ENCODE measurements around the gene HBEGF.
"Not testable (repeated sequence)": the region's sequence is repeated elsewhere in the genome, so short reads cannot be mapped to it uniquely, and the experiment has no call there.

HBEGF gene

DNA sequence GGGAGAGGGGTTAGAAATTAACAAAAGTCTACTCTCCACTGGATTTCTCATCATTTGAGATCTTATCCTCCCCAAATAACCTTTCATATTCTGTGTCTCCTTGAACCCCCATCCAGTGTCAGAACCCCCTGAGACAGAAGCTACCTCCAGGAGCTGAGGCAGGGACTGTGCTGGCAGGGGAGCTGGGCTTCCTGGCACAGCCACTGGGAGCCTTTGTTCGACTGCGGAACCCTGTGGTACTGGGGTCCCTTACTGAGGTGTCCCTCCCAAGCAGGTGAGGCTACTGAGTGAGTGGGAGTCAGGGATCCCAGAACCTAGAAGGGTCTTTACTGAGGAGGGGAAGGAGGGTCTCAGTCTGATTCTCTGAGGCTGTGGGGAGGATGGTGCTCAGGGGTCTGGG is 15.5 kb upstream of the HBEGF start:
- no peak for DNase-seq (ENCODE audit: low read depth, low spot score)

DNA sequence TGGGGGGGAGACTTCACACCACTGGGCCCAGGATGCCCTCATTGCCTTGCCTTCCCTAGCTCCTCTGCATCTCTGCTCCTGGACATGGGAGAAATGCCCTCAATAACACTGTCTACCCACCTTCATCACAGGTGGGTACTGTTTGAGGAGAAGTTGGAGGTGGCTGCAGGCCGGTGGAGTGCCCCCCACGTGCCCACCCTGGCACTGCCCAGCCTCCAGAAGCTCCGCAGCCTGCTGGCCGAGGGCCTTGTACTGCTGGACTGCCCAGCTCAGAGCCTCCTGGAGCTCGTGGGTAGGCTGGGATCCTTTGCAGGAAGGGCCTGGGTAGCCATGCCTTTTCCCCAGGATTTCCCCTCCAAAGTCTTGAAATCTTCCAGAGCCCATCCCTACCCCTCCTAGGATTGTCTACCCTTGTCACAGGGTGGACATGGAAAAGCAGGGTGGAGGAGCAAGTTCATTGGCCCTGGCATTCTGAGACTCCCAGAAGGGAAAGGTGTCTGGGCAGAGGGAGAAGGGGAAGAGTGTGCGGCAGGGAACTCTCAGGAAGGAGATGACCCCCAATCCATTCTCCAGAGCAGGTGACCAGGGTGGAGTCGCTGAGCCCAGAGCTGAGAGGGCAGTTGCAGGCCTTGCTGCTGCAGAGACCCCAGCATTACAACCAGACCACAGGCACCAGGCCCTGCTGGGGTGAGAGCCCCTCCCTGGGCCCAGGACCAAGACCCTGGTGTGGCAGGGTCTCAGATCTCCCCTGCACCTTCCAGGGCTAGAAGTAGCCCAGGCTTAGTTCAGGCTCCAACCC is 14.5 kb upstream of the HBEGF start:
- no peak for DNase-seq (ENCODE audit: low read depth, low spot score)

DNA sequence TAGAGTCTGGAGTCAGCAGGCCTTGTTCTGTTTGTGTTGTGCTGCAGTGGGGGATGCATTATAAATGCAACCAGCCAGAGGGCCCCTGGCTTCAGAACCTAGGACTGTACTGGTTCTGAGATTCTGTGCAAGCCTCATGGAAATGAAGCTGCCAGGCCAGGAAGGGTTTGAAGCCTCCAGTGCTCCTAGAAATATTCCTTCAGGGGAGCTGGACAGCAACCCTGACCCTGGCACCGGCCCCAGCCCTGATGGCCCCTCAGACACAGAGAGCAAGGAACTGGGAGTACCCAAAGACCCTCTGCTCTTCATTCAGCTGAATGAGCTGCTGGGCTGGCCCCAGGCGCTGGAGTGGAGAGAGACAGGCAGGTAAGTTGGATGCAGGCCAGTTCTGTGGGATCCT is 13.7 kb upstream of the HBEGF start, which contains the start of gene SLC4A9:
Gene SLC4A9, plus strand, starts transcription at position 94 of the 400 bp plus-strand sequence. Its CDS starts 43 bp downstream, at position 137.
- no peak for DNase-seq (ENCODE audit: low read depth, low spot score)

DNA sequence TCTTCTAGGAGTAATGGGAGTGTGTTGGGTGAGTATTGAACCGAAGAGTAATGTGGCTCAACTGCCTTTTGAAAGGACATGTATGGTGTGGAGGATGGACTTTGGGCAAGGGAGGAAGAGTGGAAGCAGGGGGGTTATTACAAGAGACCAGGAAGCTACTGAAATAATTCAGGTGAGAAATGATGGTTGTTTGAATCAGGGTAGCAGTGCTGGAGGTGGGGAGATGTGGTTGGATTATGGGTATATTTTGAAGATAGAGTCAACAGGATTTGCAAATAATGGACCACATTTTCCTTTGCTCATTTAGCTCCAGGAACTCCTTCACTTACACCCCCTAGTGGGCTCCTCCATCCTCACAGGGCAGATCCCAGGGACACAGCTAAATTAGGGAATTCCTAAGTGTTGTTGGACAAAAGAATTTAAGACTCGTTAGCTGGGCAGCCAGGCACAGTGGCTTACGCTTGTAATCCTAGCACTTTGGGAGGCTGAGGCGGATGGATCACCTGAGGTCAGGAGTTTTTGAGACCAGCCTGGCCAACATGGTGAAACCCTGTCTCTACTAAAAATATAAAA is 12.4 kb upstream of the HBEGF start:
- DNase-seq (ENCODE audit: low read depth, low spot score) = no peak

DNA sequence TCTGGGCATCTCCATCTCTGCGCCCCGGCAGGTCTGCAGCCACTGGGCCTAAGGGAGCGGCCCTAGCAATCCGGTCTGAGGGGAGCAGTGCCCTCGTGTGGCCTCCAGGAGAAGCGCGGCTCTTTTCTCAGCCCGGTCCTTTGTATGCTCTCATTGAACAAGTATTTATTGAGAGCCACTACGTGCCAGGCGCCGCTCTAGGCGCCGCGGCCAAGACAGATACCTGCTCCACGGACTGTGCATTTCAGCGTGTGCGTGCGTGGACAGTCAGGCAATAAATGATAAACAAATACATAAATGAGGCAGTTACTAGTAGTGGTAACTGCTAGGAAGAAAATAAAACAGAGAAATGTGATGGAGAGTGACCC is 11.3 kb upstream of the HBEGF start:
- peak; percentile 62 for DNase-seq (ENCODE audit: low read depth, low spot score)

DNA sequence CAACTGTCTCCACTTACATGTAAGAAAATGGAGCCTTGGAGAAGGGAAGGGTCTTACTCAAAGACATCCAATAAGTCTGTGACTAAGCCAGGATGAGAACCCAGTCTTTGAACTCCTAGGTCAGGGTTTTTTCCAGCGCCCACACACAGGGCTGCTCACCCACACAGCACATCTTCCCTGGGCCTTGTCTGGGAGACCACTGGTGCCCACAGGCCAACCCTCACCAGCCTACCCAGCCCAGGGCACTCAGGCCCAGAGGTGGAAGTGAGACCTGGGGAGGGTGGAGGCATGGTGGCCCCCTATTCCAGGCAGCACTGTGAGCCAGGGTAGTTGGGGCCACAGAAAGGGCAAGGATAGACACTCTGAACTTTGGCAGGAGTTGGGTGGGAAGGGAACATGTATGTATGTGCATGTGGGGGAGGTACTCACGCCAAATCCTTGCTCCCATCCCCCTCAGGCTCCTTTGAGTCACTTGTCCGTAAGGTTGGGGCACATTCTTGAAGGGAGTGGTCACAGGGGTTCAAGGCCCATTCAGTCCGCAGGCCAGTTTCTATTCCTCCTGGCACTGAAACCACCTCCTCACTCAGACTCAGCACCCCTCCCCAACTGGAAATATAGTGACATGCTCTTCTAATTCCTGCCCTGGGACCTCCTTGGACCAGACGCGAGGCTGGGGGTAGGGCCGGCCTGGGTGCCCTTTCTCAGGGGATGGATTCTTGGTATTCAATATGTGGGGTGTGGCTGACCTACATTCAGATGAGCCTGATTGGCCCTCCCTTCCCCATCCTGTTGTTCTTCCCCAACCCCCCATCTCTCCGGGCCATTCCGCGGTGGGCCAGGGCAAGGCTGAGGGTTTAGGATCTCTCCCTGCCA is 10.7 kb upstream of the HBEGF start:
- DNase-seq (ENCODE audit: low read depth, low spot score) = no peak

DNA sequence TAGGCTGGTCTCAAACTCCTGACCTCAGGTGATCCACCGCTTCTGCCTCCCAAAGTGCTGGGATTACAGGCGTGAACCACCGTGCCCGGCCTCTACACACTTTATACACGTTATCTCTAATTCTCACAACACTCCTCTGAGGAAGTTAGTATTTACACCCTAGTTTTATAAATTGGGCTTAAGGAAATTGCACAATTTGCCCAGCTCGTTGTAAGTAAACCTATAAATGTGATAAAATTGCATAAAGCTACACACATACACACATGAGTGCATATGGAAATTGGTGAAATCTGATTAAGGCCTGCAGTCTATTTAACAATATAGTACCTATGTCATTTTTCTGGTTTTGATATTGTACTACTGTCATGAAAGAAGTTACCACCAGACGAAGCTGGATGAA is 9.1 kb upstream of the HBEGF start:
- no peak for DNase-seq (ENCODE audit: low read depth, low spot score)

DNA sequence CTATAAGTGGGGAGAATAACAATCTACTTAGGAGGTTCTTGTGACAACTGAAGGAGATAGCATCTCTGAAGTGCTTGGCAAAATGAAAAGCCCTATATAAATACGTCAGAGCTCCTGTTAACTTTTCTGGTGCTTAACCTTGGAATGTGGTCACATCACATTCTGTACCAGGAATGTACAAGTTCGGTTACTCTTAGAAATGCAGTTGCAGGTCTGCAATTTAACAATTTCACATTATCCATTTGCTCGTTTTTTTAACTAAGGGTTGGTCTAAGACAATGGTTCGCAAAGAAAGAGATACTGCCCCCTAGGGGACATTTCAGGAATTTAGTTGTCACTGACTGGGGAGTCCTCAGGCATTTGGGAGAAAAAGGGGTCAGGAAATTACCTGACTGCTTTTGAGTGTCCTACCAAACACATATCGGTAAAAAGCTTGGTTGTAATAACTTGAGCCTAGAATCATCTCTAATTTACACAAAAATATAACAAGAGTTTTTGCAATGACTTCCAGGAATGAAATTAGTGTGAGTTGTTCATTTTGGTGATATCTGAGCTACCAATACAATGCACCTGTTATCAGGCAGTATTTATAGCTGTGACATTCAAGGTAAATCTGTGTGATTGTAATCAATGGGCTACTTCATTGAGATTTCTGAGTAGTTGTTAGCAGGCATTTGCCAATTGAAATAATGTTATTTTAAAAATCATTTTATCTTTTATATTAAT is 5.4 kb upstream of the HBEGF start:
- no peak for DNase-seq (ENCODE audit: low read depth, low spot score)

DNA sequence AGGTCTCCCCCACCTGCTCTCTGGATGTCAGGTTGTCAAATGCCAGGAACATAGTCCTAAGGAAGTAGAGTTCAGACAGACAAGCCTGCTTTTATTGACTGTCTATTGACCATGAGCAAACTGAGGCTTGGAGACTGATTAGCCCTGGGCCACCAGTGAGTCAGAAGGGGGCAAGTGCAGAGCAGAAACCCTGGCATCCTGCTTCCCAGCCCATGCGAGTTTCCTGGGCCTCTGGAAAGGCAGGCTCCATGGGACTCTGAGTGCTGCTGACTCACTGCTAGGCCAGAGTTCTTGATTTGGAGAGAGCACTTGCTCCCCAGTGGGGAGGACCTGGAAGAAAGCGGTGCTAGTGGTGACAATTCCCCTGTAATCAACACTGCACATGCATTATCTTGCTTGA is 2.8 kb upstream of the HBEGF start:
- no peak for DNase-seq (ENCODE audit: low read depth, low spot score)

DNA sequence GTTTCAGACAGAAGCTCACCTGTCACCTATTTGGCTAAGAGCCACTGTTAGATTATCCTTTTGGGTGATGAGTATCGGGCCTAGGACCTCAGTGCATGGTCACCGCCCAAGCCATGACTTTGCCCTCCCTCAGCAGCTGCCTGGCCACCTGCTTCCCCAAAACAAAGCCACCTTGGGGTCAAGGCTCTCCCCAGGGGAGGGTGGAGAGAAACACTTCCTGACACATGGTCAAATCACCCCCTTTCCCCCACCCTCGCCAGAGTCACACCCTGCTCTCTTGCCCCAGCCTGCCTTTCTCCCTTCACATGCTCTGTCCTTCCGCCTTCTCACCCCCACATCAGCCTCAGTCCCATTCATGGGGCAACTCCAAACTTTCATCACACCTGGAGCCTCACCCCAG is 1.7 kb upstream of the HBEGF start:
- no peak for DNase-seq (ENCODE audit: low read depth, low spot score)

DNA sequence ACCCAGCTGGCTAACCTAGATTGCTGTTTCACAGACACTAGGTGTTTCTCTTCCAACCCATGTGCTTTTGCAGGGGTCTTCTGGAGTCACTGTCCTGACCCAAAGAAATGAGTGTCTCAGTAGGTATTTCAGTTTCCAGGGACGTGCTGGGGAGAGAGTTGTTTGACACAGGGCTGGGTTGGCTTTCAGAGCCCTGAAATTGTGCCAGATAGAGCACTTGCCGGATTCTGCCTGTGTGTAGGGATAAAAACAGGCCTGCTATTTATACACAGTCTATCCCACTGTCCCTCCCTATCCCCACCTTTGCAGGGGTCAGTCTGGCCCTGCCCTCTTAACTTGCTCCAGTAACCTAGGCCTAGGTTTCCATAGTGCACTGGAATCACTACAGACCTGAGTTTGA is 957 bp upstream of the HBEGF start:
- no peak for DNase-seq (ENCODE audit: low read depth, low spot score)

DNA sequence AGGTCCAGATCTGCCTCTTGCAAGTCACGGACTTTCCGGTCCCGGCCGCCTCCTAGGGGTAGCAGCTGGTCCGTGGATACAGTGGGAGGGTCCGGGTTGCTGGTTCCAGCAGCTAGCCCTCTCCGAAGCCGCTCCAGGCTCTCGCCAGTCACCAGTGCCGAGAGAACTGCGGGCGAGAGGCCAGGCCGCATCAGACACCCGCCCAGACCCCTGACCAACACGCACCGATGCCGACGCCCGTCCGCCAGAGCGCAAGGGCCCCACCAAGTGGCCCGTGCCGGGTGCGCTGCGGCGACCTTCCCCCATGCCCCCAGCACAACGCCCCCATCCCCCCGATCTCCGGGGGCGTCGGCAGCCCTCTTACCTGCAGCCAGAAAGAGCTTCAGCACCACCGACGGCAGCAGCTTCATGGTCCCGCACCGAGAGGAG is 470 bp downstream of the HBEGF start:
- no peak for DNase-seq (ENCODE audit: low read depth, low spot score)

DNA sequence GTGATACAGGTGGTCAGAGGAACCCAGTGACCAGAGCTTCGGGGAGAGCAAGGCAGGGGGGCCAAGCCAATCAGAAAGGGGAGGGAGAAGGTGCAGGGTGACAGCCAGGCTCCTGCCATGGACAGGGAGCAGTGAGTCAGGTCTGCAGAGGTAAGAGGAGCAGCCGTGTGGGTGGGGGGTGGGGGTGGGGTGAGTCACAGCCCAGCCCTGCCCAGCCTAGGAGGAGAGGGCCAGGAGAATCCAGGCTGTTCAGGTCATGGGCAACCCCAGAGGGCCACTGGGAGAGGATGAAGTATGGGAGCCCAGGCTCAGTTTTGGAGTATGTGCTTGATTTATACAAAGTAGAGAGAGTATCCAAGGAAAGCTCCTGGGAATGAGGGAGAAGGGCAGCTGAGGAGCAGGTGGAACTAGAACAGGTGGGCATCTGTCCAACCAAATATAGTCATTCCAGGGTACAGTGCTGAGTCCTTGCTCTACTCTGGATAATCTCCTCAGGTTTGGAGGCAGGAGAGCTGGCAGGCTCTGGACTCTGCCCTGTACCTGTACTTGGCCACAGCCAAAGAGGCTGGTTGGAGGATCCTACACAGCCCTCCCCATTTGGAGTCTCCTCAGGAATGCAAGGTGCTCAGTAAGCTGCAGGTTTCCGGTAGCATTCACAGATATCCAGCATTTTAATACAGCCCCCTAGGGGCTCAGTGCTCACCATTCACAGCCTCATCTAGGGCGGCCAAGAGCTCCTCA is 1.6 kb downstream of the HBEGF start:
- no peak for DNase-seq (ENCODE audit: low read depth, low spot score)

DNA sequence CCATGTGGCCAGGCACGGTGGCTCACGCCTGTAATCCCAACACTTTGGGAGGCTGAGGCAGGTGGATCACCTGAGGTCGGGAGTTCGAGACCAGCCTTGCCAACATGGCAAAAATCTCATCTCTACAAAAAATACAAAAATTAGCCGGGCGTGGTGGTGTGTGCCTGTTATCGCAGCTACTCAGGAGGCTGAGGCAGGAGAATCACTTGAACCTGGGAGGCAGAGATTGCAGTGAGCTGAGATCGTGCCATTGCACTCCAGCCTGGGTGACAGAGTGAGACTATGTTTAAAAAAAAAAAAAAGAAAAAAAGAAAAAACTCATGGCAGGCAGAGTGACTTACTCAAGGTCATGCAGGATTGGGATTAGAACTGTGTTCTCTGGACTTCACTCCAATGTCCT is 2.6 kb downstream of the HBEGF start:
- DNase-seq (ENCODE audit: low read depth, low spot score) = not testable (repeated sequence)

DNA sequence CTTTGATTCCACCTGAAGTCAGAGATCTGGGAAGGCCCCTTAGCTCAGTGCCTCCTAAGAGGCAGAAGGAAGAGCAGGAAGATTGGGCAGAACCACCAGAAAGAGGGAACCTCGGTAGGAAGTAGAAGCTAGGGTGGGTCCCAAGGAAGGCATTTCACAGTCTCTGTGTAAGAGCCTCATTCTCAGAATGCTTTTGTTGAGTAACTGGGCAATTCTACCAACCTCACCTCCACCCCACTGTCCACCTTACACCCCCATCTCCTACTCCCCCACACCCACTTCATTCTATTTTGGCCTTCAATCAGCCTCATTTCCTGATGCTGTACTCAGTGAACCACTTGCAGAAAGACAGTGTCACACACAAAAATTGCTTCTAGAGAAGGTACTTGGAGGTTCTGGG is 3.5 kb downstream of the HBEGF start:
- no peak for DNase-seq (ENCODE audit: low read depth, low spot score)

DNA sequence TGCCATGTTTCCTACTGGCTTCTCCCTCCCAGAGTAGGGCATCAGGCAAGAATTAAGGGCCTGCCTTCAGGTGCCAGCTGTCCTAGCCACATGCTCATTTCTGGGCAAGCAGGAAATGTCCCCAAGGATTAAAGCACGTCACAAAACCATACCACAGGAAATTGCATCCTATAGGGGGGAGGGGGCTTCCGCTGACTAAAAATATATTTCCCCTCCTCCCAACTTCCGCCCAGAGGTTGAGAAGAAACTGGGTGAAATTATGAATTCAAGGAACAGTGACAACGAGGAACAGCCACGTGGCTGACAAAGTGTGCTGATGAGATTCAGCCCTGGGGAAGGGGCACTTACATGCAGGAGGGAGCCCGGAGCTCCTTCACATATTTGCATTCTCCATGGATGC is 4.1 kb downstream of the HBEGF start:
- no peak for DNase-seq (ENCODE audit: low read depth, low spot score)

DNA sequence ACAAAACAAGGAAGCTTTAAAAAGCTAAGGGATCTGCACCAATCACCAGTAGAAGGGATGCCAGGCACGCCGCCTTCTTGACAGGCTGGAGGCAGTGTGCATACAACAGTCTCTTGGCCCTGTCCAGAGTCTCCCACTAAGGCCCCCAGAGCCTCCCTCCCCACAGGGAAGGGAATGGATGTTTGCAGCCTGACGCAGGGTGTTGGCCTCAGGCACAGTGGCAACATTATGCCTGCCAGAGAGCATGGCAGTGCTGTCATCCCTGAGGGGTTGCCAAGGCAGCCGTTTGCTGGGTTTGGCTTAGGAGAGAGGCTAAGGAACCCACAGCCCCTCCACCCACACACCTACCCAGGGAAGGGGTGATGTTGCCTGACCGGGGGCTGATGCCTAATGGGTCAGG is 4.8 kb downstream of the HBEGF start:
- no peak for DNase-seq (ENCODE audit: low read depth, low spot score)

DNA sequence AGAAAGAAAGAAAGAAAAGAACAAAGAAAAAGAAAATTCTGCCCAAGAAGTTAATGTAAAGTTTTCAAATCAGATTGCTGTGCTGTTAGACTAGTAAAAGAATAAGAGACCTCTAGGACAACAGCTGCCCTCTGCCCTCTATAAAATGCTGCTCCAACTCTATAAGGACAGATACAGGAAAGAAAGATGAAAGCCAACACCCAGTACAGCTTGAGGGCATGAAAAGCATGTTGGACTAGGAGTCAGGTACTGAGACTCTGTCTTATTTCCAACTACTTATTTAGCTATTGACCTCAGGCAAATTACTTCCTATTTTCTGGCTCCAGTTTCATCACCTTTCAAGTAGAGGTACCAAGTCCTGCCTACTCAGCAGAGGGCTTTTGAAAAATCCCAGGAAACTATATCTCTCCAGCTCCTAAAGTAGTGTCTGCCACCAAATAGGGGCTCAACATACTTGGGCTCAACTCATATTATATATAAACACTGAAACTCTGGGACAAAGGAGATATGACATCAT is 5.7 kb downstream of the HBEGF start:
- DNase-seq (ENCODE audit: low read depth, low spot score) = no peak

DNA sequence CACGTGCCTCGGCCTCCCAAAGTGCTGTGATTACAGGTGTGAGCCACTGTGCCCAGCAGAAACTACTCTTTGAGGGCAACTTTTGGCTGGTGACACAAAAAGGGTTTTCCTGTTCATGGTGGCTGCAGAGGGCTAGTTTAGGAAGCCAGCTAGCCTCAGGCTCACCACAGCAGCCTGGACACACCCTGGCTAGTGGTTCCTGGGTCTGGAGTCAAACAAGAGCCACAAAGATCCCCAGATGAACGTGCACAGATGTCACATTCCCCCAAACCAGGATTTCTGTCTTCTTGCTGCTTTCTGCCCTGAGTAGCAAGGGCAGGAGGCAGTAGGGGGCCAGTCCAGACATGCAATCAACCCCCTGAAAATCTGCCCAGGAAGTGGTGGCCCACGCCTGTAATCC is 6.8 kb downstream of the HBEGF start:
- DNase-seq (ENCODE audit: low read depth, low spot score) = no peak

DNA sequence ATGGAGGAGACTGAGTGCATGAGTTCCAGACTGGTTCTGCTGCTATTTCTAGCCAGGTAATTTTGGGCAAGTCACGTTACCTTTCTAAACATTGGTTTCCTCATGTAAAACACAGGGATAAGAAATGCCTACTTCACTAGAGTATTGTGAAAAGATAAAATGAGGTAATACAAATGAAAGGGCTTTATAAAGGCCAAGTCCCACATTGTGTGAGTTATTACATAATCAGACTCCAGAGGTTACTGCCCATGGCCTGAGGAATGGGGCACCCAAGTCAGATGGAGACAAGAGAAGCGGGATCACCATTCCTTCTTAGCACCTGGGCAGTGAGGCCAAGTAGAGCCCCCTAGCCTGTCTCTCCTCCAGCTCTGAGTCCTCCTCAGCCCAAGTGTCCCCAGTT is 7.5 kb downstream of the HBEGF start:
- no peak for DNase-seq (ENCODE audit: low read depth, low spot score)

DNA sequence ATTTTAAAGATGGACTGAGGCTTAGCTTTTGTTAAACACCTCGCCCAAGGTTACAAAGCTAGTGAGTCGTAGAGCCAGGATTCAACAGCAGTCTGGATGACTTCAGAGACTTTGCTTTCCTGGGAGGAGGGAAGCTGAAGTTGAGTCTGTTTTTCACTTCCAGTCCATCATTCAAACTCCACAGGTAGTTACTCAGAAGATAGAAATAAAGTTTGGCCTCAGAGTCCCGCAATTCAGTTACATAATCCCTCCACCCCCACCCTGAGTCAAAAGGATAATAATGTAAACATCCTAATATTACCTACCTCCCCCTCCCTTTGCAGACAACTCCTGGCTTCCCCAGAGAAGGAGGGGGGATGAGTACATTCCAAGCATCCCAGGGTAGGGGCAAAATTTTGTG is 8.1 kb downstream of the HBEGF start:
- no peak for DNase-seq (ENCODE audit: low read depth, low spot score)

Data from brain pericyte (primary cell).